Loucy (cell line): ENCODE data around the gene DSC1.

ENCODE experiments used
- CTCF ChIP-seq: fragments of 200-600 bp; sonication (generic); conservative IDR thresholded peaks from 2 replicates; pipeline ENCODE4 v1.5.1; 2014; ENCODE audit warnings: mild to moderate bottlenecking, antibody characterized with exemption, low read length
- EZH2phosphoT487 ChIP-seq: fragments of 200-600 bp; IDR thresholded peaks from 2 replicates; pipeline ENCODE4 v1.6.1; 2018; ENCODE audit warnings: antibody characterized with exemption, mild to moderate bottlenecking, moderate library complexity, borderline replicate concordance

DNA sequence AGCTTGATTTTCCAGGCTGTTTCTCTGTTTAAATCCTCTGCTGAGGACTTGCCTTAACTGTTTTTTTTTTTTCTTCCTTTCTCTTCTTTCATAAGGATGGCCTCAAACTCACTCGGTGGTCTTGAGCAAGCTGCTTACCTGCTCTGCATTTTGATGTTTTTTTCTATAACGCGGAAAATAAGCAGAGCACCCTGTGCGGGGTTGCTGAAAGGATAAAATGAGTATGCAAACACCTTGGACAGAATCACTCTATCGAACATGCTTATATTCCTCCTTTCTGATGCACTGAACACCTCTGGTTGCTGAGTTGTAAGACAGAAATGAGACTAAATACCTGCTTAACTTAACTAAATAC lies 41.1 kb upstream of the DSC1 start:
- no peak for TF ChIP-seq CTCF
- no peak for TF ChIP-seq EZH2phosphoT487
